Stimulated activated CD4-positive, alpha-beta T cell treated with anti-CD3 and anti-CD28 coated beads, Interleukin-2, amount 100 ng/mL, for 24 hours (primary cell): ENCODE data around the gene ACYP1.
"Not testable (repeated sequence)": the region's sequence is repeated elsewhere in the genome, so short reads cannot be mapped to it uniquely, and the experiment has no call there.

Experiments
- DNase-seq, 2 donors: peaks; one replicate each; pipeline ENCODE4 v3.0.0-alpha.2; 2020

ACYP1 gene

DNA sequence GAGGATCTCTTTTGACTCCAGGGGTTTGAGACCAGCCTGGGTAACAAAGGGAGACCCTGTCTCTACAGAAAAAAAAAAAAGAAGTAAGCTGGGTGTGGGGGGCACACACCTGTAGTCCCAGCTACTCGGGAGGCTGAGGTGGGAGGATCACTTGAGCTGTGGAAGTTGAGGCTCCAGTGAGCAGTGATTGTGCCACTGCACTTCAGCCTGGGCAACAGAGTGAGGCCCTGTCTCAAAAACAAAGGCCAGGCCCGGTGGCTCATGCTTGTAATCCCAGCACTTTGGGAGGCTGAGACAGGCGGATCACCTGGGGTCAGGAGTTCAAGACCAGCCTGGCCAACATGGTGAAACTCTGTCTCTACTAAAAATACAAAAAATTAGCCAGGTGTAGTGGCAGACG is 3.9 kb upstream of the ACYP1 start:
- not testable (repeated sequence) for DNase-seq

- DNase-seq: no peak
Observed at GRCh38 chr14:75067212-75067611, 3.4 kb upstream of the ACYP1 start.

- no peak for DNase-seq
Observed at GRCh38 chr14:75066691-75067090, 2.9 kb upstream of the ACYP1 start.

DNA sequence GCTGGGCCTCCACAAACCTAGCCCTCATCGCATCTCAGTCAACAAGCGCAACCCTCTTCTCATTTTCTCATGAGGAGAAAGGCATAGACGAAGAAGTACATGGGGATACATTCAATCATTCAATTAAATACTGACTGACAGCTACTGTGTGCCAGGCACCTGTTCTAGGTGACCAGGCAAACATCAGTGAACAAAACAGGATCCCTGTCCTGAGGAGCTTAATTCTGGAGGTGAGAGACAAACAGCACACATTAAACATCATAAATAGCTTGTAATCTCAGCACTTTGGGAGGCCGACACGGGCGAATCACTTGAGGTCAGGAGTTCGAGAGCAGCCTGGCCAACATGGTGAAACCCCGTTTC is 362 bp upstream of the ACYP1 start:
- DNase-seq: no peak

DNA sequence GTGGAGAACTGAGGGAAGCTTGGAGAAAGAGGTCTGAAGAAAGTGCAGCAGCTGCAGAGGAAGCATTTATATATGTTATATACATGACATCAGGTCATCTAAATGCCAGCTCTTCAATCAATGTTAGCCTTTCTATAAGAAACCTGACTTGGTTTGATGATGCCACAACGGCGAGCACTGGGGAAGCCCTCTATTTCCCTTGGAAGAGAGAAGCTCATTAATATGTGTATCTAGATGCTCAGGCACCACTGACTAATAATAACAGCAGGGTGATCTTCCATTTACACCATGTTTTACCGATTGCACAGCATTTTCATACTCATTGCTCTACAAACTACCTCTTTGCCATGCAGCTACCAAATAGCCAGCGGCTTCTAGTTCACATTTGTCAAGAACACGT is 811 bp downstream of the ACYP1 start:
- no peak for DNase-seq

DNA sequence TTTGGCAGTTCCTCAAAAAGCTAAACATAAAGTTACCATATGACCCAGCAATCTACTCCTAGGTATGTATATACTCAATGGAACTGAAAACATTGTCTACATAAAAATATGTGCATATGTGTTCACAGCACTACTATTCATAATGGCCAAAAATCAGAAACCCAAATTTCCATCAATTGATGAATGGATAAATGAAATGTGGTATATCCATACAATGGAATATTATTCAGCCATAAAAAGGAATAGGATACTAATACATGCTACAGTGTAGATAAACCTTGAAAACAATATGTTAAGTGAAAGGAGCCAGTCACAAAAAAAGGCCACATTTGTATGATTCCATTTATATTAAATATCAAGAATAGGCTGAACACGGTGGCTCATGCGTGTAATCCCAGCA is 3.4 kb downstream of the ACYP1 start:
- DNase-seq: no peak

GRCh38 chr14:75059642-75060041 is 4.2 kb downstream of the ACYP1 start:
- DNase-seq: no peak

GRCh38 chr14:75054421-75054820 is 9.4 kb downstream of the ACYP1 start:
- DNase-seq: no peak

- DNase-seq: no peak
Observed at GRCh38 chr14:75053396-75054291, 10.2 kb downstream of the ACYP1 start.

GRCh38 chr14:75051556-75051899 is 12.3 kb downstream of the ACYP1 start:
- DNase-seq: no peak

- peak; percentile 80 to 83 for DNase-seq
Observed at GRCh38 chr14:75050852-75051555, 12.8 kb downstream of the ACYP1 start, which contains the start of gene MLH3. TSS of gene MLH3 (minus strand) at chr14:75051467. CDS start at chr14:75049655, 1,812 bp downstream.

GRCh38 chr14:75049731-75050201 is 14.1 kb downstream of the ACYP1 start:
- DNase-seq: no peak

DNA sequence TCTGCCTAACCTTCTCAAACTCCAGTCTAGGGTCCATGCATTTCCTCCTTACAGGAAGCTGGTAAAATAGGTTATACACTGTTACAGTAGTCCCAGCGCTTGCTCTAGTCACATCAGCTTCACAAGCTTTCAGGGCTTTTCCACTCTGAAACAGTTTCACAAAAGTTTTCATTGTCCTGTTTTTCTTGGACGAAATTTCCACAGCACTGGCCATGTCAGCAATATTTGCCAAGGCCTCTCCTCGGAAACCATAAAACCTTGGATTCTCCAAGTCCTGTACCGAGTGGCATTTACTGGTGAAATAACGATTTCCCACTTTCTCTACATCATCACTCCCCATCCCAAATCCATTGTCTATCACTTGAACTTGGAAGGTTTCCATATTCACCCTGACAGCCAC is 14.7 kb downstream of the ACYP1 start:
- DNase-seq: no peak

- DNase-seq: no peak
Observed at GRCh38 chr14:75048101-75048500, 15.7 kb downstream of the ACYP1 start.

DNA sequence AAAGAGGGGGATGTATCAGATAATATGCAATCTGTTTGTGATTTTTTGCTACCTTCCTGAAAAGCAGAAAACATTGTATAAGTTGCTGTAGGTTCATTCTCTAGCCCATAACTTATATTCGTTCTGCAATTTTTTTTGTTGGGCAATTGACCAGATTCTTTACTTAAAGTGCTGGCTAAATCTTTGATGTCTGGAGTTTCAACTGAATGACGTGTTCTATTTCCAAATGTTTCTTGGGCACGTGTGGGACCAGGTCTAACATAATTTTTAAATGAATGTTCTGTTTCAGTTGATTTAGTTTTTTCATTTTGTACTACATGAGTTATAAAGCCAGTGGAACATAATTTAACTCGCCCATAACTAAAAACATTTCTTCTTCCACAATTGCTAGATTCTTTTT is 16.3 kb downstream of the ACYP1 start:
- no peak for DNase-seq

DNA sequence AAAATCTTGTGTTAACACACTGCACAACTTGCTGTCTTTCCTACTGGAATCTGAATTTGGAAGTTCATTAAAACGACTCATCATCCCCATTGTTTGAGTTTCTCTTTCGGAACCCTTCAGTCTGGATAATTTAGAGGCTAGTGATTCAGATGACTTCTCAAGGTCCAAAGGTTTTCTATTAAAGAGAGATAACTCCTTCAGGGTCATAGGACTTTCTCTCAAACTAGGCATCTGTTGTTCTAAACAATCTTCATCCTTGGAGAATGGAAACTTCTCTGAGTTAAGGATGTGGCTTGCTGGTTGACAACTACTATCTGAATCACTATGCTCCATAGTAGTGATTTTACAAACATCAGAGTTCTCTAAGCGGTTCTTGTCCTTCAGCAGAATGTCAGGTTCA is 16.9 kb downstream of the ACYP1 start:
- DNase-seq: no peak

- DNase-seq: no peak
Observed at GRCh38 chr14:75046275-75046674, 17.5 kb downstream of the ACYP1 start.

GRCh38 chr14:75044752-75045151 is 19.1 kb downstream of the ACYP1 start:
- DNase-seq: no peak

- DNase-seq: no peak
Observed at GRCh38 chr14:75044322-75044721, 19.5 kb downstream of the ACYP1 start.

DNA sequence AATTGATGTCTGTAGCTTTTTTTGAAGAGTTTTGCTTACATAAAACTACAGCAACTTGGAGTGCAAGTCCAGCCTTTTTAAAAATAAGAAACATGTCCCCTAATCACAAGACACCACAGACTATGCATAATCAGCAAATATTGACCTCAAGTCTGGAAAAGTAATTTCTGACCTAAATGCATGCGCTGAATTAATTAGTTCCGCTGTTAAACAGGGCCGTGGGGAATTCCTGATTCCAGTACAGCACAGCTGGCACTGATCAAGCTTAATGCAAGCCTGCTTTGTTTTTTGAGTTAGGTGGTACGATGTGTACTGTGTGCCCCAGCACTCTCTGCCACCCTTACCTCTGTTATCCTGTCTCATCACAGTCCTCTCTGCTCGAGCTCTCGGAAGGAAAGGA is 21.8 kb downstream of the ACYP1 start:
- no peak for DNase-seq

DNA sequence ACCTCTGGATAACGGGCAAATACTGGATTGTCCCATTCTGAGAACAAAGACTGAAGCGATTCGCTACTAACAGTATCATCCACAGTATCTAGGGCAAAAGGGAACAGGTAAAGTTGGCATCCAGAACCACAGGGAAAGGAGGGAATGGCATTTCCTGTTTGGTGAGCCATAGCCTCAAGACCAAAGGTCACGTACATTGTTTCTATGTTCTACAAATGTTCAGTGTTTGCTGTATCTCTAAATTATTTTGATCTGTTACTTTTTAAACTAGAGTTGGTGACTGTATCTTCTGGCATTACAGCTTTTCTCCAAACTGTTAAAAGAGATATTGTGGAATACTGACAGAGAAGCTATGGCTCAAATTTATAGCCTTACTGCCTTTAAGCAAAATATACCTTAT is 22.2 kb downstream of the ACYP1 start:
- DNase-seq: no peak

- DNase-seq: no peak
Observed at GRCh38 chr14:75040959-75041358, 22.9 kb downstream of the ACYP1 start.

DNA sequence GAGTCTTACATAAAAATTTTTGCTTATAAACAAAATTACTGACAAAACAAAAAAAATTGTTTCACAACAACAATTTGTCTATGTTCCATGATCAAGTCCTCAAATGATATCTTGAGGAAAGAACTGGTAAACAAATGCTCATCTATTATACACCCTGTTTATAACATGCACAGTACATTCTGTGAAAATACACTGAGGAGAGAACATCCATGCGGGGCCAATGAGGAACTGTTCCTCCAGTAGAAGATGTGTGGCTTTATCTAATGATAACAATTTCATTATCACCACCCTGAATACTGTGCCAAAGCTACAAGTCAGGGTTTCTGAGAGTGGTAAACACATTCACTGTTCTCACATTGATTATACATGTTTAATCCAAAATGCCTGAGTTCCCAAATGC is 23.3 kb downstream of the ACYP1 start:
- no peak for DNase-seq

- no peak for DNase-seq
Observed at GRCh38 chr14:75032939-75033338, 30.9 kb downstream of the ACYP1 start.
